Measurements from ENCODE around the gene BTG3. TPM values are rescaled to one million over a fixed set of nuclear protein-coding genes. Genes with fewer than 3 reads are reported as not detected.

BTG3 gene
- total RNA-seq, 6 experiments from 2014 or later: 1.1 to 14.3 (median 5.6) TPM

- Histone ChIP-seq H3K9me3 (no peaks in the 10 kb centered on the region), H3K4me1 (peaks cover 0 to 13% (median 3%) of the 10 kb centered on the region in 4 donors), H3K27me3 (no peaks in the 10 kb centered on the region), H3K36me3 (peaks cover 0 to 14% (median 5%) of the 10 kb centered on the region in 4 donors), H3K27ac (peak overlapping the region in 2 of 3 donors; percentile 4 to 25), H3K4me3 (no peak overlapping the region)
- intact Hi-C loops (cut with DNase I): no loop called here
- no peak for DNase-seq
- ATAC-seq: peak; percentile 73 to 80 (median 74)
- 34% methylated on average over 6 of the region's 6 CpGs for WGBS (ENCODE audit: insufficient coverage, low coverage, low lambda C conversion rate, missing lambda C conversion rate)
- TF ChIP-seq CTCF (IDR thresholded peaks at IDR 0.05): peak; percentile 32 to 54 (median 46)
- TF ChIP-seq POLR2A (IDR thresholded peaks at IDR 0.05): no peak
Measured at GRCh38 chr21:17554679-17555465, 57.8 kb downstream of the BTG3 start.

GRCh38 chr21:17554120-17554519 lies 58.6 kb downstream of the BTG3 start:
- Histone ChIP-seq H3K27me3 (no peaks in the 10 kb centered on the region), H3K27ac (peak overlapping the region in 2 of 3 donors; percentile 4 to 25), H3K4me1 (peaks cover 0 to 21% (median 3%) of the 10 kb centered on the region in 4 donors), H3K9me3 (no peaks in the 10 kb centered on the region), H3K36me3 (peaks cover 0 to 10% (median 4%) of the 10 kb centered on the region in 4 donors), H3K4me3 (no peak overlapping the region)
- ATAC-seq (peak; percentile 49 to 62 (median 50)), DNase-seq (no peak)
- 21% methylated on average over 2 of the region's 2 CpGs for WGBS (ENCODE audit: insufficient coverage, low coverage, low lambda C conversion rate, missing lambda C conversion rate)
- TF ChIP-seq CTCF (IDR thresholded peaks at IDR 0.05): no peak
- no peak for TF ChIP-seq POLR2A (IDR thresholded peaks at IDR 0.05)
- intact Hi-C loops (cut with DNase I): no loop called here

GRCh38 chr21:17552410-17552809 lies 60.3 kb downstream of the BTG3 start:
- TF ChIP-seq POLR2A (IDR thresholded peaks at IDR 0.05): no peak
- TF ChIP-seq CTCF (IDR thresholded peaks at IDR 0.05): no peak
- H3K4me1 ChIP-seq: peaks cover 0 to 25% (median 3%) of the 10 kb centered on the region in 4 donors
- ATAC-seq: no peak
- no peak overlapping the region for H3K4me3 ChIP-seq
- no peak for DNase-seq
- no peaks in the 10 kb centered on the region for H3K27me3 ChIP-seq
- no peaks in the 10 kb centered on the region for H3K9me3 ChIP-seq
- H3K36me3 ChIP-seq: peaks cover 0 to 7% (median 3%) of the 10 kb centered on the region in 4 donors
- intact Hi-C loops (cut with DNase I): no loop called here
- no peak overlapping the region for H3K27ac ChIP-seq

GRCh38 chr21:17550671-17551308 lies 61.9 kb downstream of the BTG3 start:
- H3K36me3 ChIP-seq: peaks cover 0 to 5% (median under 1%) of the 10 kb centered on the region in 4 donors
- ATAC-seq: no peak
- H3K4me1 ChIP-seq: peaks cover 0 to 25% (median 3%) of the 10 kb centered on the region in 4 donors
- TF ChIP-seq CTCF (IDR thresholded peaks at IDR 0.05) (no peak), POLR2A (IDR thresholded peaks at IDR 0.05) (no peak)
- WGBS (ENCODE audit: insufficient coverage, low coverage, low lambda C conversion rate, missing lambda C conversion rate): 43% methylated on average over 3 of the region's 5 CpGs
- no peak overlapping the region for H3K4me3 ChIP-seq
- H3K27me3 ChIP-seq: no peaks in the 10 kb centered on the region
- peak overlapping the region in 1 of 3 donors; percentile 45 for H3K27ac ChIP-seq
- intact Hi-C loops (cut with DNase I): no loop called here
- H3K9me3 ChIP-seq: no peaks in the 10 kb centered on the region
- no peak for DNase-seq

Measured in right lobe of liver (tissue), 6 donors.